Measurements from ENCODE around the gene MTHFR.

Gene MTHFR

GRCh38 chr1:11752359-11753088, 53.2 kb downstream of the MTHFR start:
- DNase-seq: no peak

GRCh38 chr1:11751087-11751486, 54.7 kb downstream of the MTHFR start:
- no peak for DNase-seq

GRCh38 chr1:11749996-11750395, 55.8 kb downstream of the MTHFR start:
- DNase-seq: no peak

GRCh38 chr1:11749203-11749689, 56.5 kb downstream of the MTHFR start:
- DNase-seq: no peak

DNA sequence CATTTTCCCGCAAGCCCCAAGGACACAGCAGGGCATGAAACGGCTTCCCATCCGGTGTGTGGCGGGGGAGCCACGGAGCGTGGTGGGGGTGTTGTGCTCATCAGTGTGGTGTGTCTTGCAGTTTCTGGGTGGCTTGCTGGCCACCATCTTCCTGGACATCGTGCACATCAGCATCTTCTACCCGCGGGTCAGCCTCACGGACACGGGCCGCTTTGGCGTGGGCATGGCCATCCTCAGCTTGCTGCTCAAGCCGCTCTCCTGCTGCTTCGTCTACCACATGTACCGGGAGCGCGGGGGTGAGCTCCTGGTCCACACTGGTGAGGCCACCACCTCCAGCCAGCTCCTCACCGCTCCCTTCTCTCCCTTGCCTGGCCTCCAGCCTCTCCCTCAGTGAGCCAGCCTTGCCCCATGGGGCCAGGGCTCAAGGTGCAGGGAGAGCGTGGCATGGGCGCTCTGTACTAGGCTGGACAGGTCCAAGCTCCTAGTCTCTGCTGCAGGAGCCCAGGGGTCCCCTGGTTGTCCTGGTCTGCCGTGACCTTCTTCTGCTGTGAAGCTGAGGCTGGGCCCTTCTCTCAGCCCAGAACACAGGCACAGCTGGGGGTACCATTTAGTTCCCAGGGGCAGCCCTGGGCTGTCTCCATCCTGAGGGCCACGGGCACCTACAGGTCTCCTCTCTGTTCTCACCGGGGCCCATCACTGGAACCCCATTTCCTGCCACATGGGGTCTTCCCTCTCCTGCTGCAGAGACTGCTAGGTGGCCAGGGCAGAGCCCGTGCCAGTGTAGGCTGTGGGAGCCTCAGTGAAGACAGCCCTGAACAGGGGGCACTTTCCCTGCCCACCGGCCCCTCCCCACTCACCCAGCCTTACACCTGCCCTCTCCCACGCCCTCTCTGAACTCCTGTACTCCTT, 57.2 kb downstream of the MTHFR start:
- no peak for DNase-seq

DNA sequence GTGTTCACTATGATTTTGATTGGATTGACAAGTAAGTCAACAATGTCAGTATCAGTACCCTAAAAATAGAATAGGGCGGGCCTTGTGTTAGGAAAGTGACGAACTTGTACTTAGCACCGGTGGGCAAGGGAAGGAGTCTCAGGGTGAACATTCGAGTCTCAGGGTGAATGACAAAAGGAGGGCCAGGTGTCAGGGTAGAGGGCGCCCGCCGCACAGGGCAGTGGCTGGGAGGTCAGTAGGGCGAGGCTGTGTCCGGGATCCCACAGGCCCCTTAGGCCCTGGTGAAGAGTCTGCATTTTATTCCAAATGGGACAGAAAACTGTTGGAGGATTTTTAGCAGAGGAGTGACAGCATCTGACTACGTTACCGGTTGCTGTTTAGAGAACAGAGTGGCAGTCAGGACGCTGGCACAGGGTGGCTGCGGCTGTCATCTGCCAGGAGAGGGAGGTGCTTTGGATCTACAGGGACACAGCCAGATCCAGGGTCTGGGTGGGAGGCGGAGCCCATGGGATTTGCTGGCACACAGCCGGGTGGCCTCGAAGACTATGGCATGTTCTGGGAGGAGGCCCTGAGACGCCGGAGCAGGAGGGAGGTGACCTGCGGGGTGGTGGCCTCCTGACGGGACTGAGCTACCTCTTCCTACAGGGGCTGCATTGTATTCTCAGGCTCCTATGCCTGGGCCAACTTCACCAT, 58.8 kb downstream of the MTHFR start:
- DNase-seq: no peak

- no peak for DNase-seq
These were observed 59.7 kb downstream of the MTHFR start for GRCh38 chr1:11746092-11746491.

GRCh38 chr1:11744287-11744686, 61.5 kb downstream of the MTHFR start:
- no peak for DNase-seq

- DNase-seq: no peak
These were observed 63.7 kb downstream of the MTHFR start for GRCh38 chr1:11741919-11742558.

GRCh38 chr1:11741482-11741881, 64.3 kb downstream of the MTHFR start:
- no peak for DNase-seq

- DNase-seq: no peak
These were observed 65.2 kb downstream of the MTHFR start for GRCh38 chr1:11740258-11741192.

DNA sequence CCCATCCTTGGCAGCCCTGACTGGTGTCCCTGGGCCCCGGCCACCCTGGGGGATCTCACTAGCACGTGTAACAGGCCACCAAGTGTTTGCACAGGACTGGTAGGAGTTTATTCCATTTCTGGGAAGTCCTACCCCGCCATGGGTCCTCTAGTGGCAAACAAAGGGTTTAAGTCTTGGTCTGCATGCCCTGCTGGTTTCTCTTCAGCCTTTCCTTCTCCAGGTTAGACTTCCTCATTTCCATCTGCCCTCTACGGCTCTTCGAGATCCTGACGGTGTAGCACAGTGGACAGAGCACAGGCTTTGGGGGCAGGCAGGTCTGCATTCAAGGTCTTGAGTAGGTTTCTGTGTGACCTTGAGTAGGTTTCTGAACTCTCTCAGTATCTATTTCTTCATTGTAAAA, 67.0 kb downstream of the MTHFR start:
- DNase-seq: no peak

GRCh38 chr1:11738096-11738495, 67.7 kb downstream of the MTHFR start:
- DNase-seq: no peak

DNA sequence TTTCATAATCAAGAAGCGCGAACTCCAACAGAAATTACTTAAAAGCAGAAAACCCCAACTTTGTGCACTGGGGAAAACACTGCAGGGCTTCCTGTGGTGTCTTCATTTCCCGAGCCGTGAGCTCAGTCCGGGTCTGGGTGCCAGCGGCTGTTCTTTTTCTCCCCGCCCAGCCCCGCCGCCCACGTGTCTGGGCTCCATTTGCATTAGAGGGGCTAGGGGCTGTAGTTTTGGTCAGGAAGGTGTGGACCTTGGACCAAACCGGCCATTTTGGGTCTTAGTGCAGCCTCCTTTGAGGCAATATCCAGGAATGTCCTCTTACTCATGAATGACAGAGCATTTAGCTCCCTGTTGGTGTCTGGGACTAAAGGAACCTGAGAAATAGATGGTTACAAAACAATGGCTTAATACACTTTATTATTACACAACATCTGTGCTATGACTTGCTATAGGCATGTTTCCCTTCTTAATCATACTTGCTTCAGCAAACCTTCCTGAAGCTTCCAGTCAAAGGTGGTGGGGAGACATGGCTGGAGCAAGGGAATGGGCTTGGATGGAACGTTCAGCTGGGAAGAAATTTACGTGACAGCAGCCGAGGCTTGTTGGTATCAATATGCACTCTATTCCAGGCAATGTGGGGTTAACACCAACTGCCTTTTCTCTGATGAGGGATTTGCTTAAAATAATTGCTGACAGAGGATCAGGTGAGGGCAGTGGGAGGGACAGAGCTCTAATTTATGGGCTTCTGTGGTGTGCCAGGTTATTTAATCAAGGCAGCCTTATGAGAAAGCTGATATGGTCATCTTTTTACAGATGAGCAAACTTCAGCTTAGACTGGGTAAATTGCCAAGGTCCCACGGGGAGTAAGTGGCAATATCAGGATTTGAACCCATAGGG, 68.8 kb downstream of the MTHFR start:
- peak; percentile 9 for DNase-seq

GRCh38 chr1:11735854-11736745, 69.7 kb downstream of the MTHFR start, which contains the start of gene AGTRAP:
Gene AGTRAP, plus strand, starts transcription at chr1:11736136. Its CDS starts 73 bp downstream, at chr1:11736209.
- DNase-seq: peak; percentile 37
